Left ventricle myocardium inferior (tissue), 1 donor: ENCODE data around the gene OR6J1. TPM values are rescaled to one million over a fixed set of nuclear protein-coding genes. Genes with fewer than 3 reads are reported as not detected.

Source experiments
- DNase-seq: peaks from one replicate; pipeline ENCODE4 v3.0.0-alpha.2; 2020
- H3K27ac ChIP-seq: fragments of 200-600 bp; replicated peaks from 2 replicates; pipeline ENCODE4 v1.8.0; 2021
- H3K27me3 ChIP-seq: fragments of 200-600 bp; 2 replicates; pipeline ENCODE4 v1.8.0; 2021; ENCODE audit warnings: low read depth
- H3K36me3 ChIP-seq: fragments of 200-600 bp; 2 replicates; pipeline ENCODE4 v1.8.0; 2021
- H3K4me1 ChIP-seq: fragments of 200-600 bp; 2 replicates; pipeline ENCODE4 v1.8.0; 2021
- H3K4me3 ChIP-seq: fragments of 200-600 bp; 2 replicates; pipeline ENCODE4 v1.8.0; 2021; ENCODE audit warnings: mild to moderate bottlenecking, moderate library complexity
- H3K9me3 ChIP-seq: fragments of 200-600 bp; replicated peaks from 2 replicates; pipeline ENCODE4 v1.8.0; 2021
- CTCF ChIP-seq: fragments of 200-600 bp; IDR thresholded peaks from 2 replicates; pipeline ENCODE4 v1.8.0; 2021; ENCODE audit warnings: antibody characterized with exemption, mild to moderate bottlenecking, borderline replicate concordance
- intact Hi-C: fragments of 100-400 bp; cut with micrococcal nuclease; formaldehyde crosslinking; loops from one replicate; pipeline ENCODE4 v1.11.0; 2022
- total RNA-seq: library from RNA; stranded (reverse); fragmentation: NEBNext Ultra II Directional; extraction: Animal tissue kit (Norgen Biotek cat#: 25700); gene quantifications from one replicate; pipeline ENCODE4 v1.2.1, GENCODE V29; 2021
- donor health status: DM: no; HTN: yes; CAD: no; lungs with severe emphysema.

The OR6J1 gene
- total RNA-seq, 1 donor from 2014 or later: not detected

- intact Hi-C loops: no loop called here
- TF ChIP-seq CTCF: no peak
- H3K9me3 ChIP-seq: peaks cover 11% of the 10 kb centered on the region
- H3K27me3 ChIP-seq: no peaks in the 10 kb centered on the region
- no peak overlapping the region for H3K27ac ChIP-seq
- H3K4me1 ChIP-seq: peaks cover 16% of the 10 kb centered on the region
- DNase-seq: no peak
- H3K36me3 ChIP-seq: peaks cover 45% of the 10 kb centered on the region
- no peak overlapping the region for H3K4me3 ChIP-seq
Observed at GRCh38 chr14:22613106-22613695, 31.0 kb downstream of the OR6J1 start.

GRCh38 chr14:22610931-22611330, 33.2 kb downstream of the OR6J1 start:
- peaks cover 3% of the 10 kb centered on the region for H3K9me3 ChIP-seq
- no peak for TF ChIP-seq CTCF
- H3K4me3 ChIP-seq: no peak overlapping the region
- intact Hi-C loops: no loop called here
- H3K27me3 ChIP-seq: no peaks in the 10 kb centered on the region
- no peak overlapping the region for H3K27ac ChIP-seq
- peaks cover 16% of the 10 kb centered on the region for H3K4me1 ChIP-seq
- H3K36me3 ChIP-seq: peaks cover 68% of the 10 kb centered on the region
- no peak for DNase-seq

- H3K27ac ChIP-seq: no peak overlapping the region
- no peaks in the 10 kb centered on the region for H3K9me3 ChIP-seq
- intact Hi-C loops: no loop called here
- H3K36me3 ChIP-seq: peaks cover 100% of the 10 kb centered on the region
- no peaks in the 10 kb centered on the region for H3K27me3 ChIP-seq
- DNase-seq: no peak
- TF ChIP-seq CTCF: no peak
- H3K4me1 ChIP-seq: no peaks in the 10 kb centered on the region
- H3K4me3 ChIP-seq: no peak overlapping the region
Observed at GRCh38 chr14:22607291-22607690, 36.9 kb downstream of the OR6J1 start.

- Histone ChIP-seq H3K4me3 (no peak overlapping the region), H3K9me3 (no peaks in the 10 kb centered on the region), H3K4me1 (no peaks in the 10 kb centered on the region), H3K36me3 (peaks cover 100% of the 10 kb centered on the region), H3K27ac (no peak overlapping the region), H3K27me3 (no peaks in the 10 kb centered on the region)
- DNase-seq: no peak
- no peak for TF ChIP-seq CTCF
- intact Hi-C loops: no loop called here
Observed at GRCh38 chr14:22606380-22606779, 37.8 kb downstream of the OR6J1 start.

- TF ChIP-seq CTCF: no peak
- intact Hi-C loops: no loop called here
Observed at GRCh38 chr14:22602862-22603261, 41.3 kb downstream of the OR6J1 start.

More at GRCh38 chr14:22602862-22603261, 41.3 kb downstream of the OR6J1 start:
- Histone ChIP-seq H3K4me1 (peaks cover 24% of the 10 kb centered on the region), H3K27me3 (no peaks in the 10 kb centered on the region), H3K4me3 (no peak overlapping the region), H3K36me3 (peaks cover 66% of the 10 kb centered on the region), H3K27ac (no peak overlapping the region), H3K9me3 (no peaks in the 10 kb centered on the region)
- no peak for DNase-seq
